Fibroblast of lung (primary cell): ENCODE results near the gene HMMR. TPM values are rescaled to one million over a fixed set of nuclear protein-coding genes. Genes with fewer than 3 reads are reported as not detected.

Experiments used
- DNase-seq, 2 donors: peaks; one replicate each; pipeline versions ENCODE4 v3.0.0 to v3.0.0-alpha.2; 2010; ENCODE audit warnings: low read depth in 2 of 2
- H2AFZ ChIP-seq: 2 replicates; pipeline ENCODE4 v1.5.1; 2012; ENCODE audit warnings: low read length, control low read depth, inconsistent platforms
- H3K27ac ChIP-seq: 2 replicates; pipeline ENCODE4 v1.5.1; 2011; ENCODE audit warnings: low read length, control low read depth; ENCODE audit not compliant: insufficient read depth
- H3K27me3 ChIP-seq: 2 replicates; pipeline ENCODE4 v1.5.1; 2011; ENCODE audit warnings: mild to moderate bottlenecking, low read length; ENCODE audit not compliant: control insufficient read depth, insufficient read depth
- H3K36me3 ChIP-seq: 2 replicates; pipeline ENCODE4 v1.5.1; 2011; ENCODE audit warnings: low read length; ENCODE audit not compliant: control insufficient read depth, insufficient read depth
- H3K4me1 ChIP-seq: 2 replicates; pipeline ENCODE4 v1.5.1; 2011; ENCODE audit warnings: low read length; ENCODE audit not compliant: control insufficient read depth, insufficient read depth; ENCODE audit errors: extremely low read depth
- H3K4me2 ChIP-seq: 2 replicates; pipeline ENCODE4 v1.5.1; 2011; ENCODE audit warnings: low read length, control low read depth; ENCODE audit not compliant: insufficient read depth; ENCODE audit errors: extremely low read depth
- H3K4me3 ChIP-seq, 4 experiments: fragments of 200-600 bp in 1 of 4; sonication (generic) in 1 of 4; replicated peaks in 1 of 4; 2 replicates each; pipeline ENCODE4 v1.5.1; 2011 to 2016; ENCODE audit warnings: low read length in 4 of 4, low read depth in 3 of 4, mild to moderate bottlenecking in 3 of 4, control low read depth in 2 of 4, inconsistent platforms in 1 of 4, mixed read lengths in 1 of 4; ENCODE audit not compliant: insufficient read depth in 1 of 4; ENCODE audit errors: control extremely low read depth in 1 of 4
- H3K79me2 ChIP-seq: 2 replicates; pipeline ENCODE4 v1.5.1; 2012; ENCODE audit warnings: mild to moderate bottlenecking, low read length, inconsistent platforms; ENCODE audit not compliant: control insufficient read depth, insufficient read depth
- H3K9ac ChIP-seq: 2 replicates; pipeline ENCODE4 v1.5.1; 2011; ENCODE audit warnings: mild to moderate bottlenecking, low read length, control low read depth; ENCODE audit not compliant: insufficient read depth
- H3K9me3 ChIP-seq: 2 replicates; pipeline ENCODE4 v1.5.1; 2012; ENCODE audit warnings: low read depth, low read length; ENCODE audit not compliant: control insufficient read depth, insufficient read depth
- H4K20me1 ChIP-seq: 2 replicates; pipeline ENCODE4 v1.5.1; 2011; ENCODE audit warnings: low read length; ENCODE audit not compliant: control insufficient read depth, insufficient read depth; ENCODE audit errors: extremely low read depth
- EZH2 ChIP-seq: IDR thresholded peaks from 2 replicates; pipeline ENCODE4 v1.5.1; 2012; ENCODE audit warnings: low read length, control low read depth, mild to moderate bottlenecking; ENCODE audit errors: missing control alignments
- polyA plus RNA-seq, 2 donors: library from polyadenylated mRNA; depleted of rRNA in 1 of 2; stranded (reverse) in 1 of 2; unstranded in 1 of 2; fragments of >200 nt; gene quantifications; 2 replicates each; pipeline ENCODE4 v1.2.1, GENCODE V29; 2011 to 2012; ENCODE audit warnings: missing spikeins in 1 of 2
- total RNA-seq: library from RNA; depleted of rRNA; stranded (reverse); fragments of >200 nt; gene quantifications from 2 replicates; pipeline ENCODE4 v1.2.1, GENCODE V29; 2014
- TF ChIP-seq, protein P1 (sequence below), 2 donors: IDR thresholded peaks in 1 of 2; conservative IDR thresholded peaks in 1 of 2; 1 replicate in 1 of 2; 2 replicates in 1 of 2; pipeline ENCODE4 v1.5.1; 2011 to 2012; ENCODE audit warnings: low read length in 2 of 2, control low read depth in 1 of 2, inconsistent platforms in 1 of 2, low read depth in 1 of 2, mild to moderate bottlenecking in 1 of 2

HMMR gene
- total and polyA plus RNA-seq, 2 donors (not counting 1 experiment from before 2014, with no cell fraction given) = 5.6 to 19.7 TPM

DNA sequence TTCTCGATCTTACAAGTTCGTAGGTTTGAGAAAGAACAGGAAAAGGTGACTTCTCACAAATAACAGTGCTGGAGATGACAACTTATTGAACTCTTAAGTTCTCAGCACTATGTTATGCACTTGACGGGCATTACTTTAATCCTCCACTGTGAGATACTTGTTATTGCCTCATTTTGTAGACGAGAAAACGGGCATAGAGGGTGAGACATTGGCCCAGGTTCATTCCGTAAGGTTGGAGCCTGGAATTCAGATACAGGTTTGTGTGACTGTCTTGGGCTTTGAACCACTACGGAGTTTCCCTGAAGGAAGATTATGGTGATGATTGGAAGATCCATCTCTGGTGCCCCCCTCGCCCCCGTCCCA is 45.6 kb downstream of the HMMR start:
- Histone ChIP-seq H3K79me2 (peaks cover 59% of the 10 kb centered on the region), H3K9ac (peak overlapping the region; percentile 94), H3K4me1 (peaks cover 11% of the 10 kb centered on the region), H4K20me1 (peaks cover 2% of the 10 kb centered on the region), H3K36me3 (no peaks in the 10 kb centered on the region), H3K27me3 (no peaks in the 10 kb centered on the region), H3K4me2 (peak overlapping the region; percentile 82), H3K27ac (peak overlapping the region; percentile 95), H3K4me3 (peak overlapping the region; percentile 84 to 99 (median 94)), H2AFZ (no peak overlapping the region), H3K9me3 (no peaks in the 10 kb centered on the region)
- no peak for TF ChIP-seq EZH2
- TF ChIP-seq, protein P1, sequence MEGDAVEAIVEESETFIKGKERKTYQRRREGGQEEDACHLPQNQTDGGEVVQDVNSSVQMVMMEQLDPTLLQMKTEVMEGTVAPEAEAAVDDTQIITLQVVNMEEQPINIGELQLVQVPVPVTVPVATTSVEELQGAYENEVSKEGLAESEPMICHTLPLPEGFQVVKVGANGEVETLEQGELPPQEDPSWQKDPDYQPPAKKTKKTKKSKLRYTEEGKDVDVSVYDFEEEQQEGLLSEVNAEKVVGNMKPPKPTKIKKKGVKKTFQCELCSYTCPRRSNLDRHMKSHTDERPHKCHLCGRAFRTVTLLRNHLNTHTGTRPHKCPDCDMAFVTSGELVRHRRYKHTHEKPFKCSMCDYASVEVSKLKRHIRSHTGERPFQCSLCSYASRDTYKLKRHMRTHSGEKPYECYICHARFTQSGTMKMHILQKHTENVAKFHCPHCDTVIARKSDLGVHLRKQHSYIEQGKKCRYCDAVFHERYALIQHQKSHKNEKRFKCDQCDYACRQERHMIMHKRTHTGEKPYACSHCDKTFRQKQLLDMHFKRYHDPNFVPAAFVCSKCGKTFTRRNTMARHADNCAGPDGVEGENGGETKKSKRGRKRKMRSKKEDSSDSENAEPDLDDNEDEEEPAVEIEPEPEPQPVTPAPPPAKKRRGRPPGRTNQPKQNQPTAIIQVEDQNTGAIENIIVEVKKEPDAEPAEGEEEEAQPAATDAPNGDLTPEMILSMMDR (conservative IDR thresholded peaks at IDR 0.05 in 1 of 2, IDR thresholded peaks at IDR 0.05 in 1 of 2; ENCODE audit: low read depth in 1 of 2, low read length in 2 of 2) = no peak
- DNase-seq = no peak

DNA sequence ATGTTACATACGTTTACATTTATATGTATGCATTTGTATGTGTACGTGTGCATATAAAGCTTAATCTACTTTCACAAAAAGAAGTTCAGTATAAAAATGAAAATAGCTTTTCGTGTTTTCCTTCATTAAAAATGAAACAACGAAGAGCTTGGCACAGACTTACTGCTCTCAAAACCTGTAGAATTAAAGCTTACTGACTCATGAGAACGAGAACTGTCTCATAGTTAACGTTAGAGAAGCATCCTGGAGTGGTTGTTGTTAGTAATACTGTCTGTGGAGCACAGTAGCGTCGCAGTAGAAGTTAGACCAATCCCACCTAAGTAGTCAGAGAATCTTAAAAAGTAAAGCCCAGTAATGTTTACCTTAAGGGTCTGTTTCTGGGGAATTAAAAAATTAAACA is 46.3 kb downstream of the HMMR start:
- no peaks in the 10 kb centered on the region for H3K9me3 ChIP-seq
- peaks cover 11% of the 10 kb centered on the region for H3K4me1 ChIP-seq
- peak overlapping the region; percentile 95 for H3K27ac ChIP-seq
- H3K4me2 ChIP-seq = peak overlapping the region; percentile 82
- H2AFZ ChIP-seq = no peak overlapping the region
- H3K9ac ChIP-seq = peak overlapping the region; percentile 94
- H4K20me1 ChIP-seq = peaks cover 2% of the 10 kb centered on the region
- DNase-seq = peak; percentile 42 to 75
- H3K36me3 ChIP-seq = no peaks in the 10 kb centered on the region
- peaks cover 65% of the 10 kb centered on the region for H3K79me2 ChIP-seq
- peak overlapping the region; percentile 84 to 99 (median 94) for H3K4me3 ChIP-seq
- TF ChIP-seq EZH2 = no peak
- TF ChIP-seq, protein P1 (conservative IDR thresholded peaks at IDR 0.05 in 1 of 2, IDR thresholded peaks at IDR 0.05 in 1 of 2; ENCODE audit: low read depth in 1 of 2, low read length in 2 of 2) = no peak
- no peaks in the 10 kb centered on the region for H3K27me3 ChIP-seq

DNA sequence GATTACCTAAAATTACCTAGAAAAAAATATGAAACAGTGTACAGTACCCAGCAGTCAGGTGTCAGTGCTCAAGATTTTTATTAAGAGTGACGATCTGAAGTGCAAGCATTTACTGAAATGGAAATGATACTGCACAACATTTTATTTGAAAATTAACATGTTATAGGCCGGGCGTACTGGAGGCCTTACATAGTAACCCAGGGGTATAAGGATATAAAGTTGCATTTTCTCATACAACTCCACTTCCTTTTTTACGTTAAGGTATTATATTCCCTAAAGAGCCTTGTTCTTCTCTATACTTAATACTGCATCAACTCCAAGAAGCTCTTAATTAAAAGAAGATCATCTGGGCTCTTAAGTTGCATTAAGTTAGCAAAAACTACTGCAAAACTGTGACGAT is 48.3 kb downstream of the HMMR start:
- Histone ChIP-seq H3K9ac (no peak overlapping the region), H4K20me1 (peaks cover 2% of the 10 kb centered on the region), H3K27me3 (no peaks in the 10 kb centered on the region), H3K9me3 (no peaks in the 10 kb centered on the region), H3K4me1 (peaks cover 6% of the 10 kb centered on the region), H3K79me2 (peaks cover 72% of the 10 kb centered on the region), H3K4me3 (peak overlapping the region; percentile 17 to 88 (median 48)), H3K4me2 (peak overlapping the region; percentile 82), H3K36me3 (no peaks in the 10 kb centered on the region), H2AFZ (no peak overlapping the region), H3K27ac (no peak overlapping the region)
- TF ChIP-seq, protein P1 (conservative IDR thresholded peaks at IDR 0.05 in 1 of 2, IDR thresholded peaks at IDR 0.05 in 1 of 2; ENCODE audit: low read depth in 1 of 2, low read length in 2 of 2) = no peak
- TF ChIP-seq EZH2 = no peak
- DNase-seq = no peak
